ENCODE results near the gene HLX.

HLX gene

DNA sequence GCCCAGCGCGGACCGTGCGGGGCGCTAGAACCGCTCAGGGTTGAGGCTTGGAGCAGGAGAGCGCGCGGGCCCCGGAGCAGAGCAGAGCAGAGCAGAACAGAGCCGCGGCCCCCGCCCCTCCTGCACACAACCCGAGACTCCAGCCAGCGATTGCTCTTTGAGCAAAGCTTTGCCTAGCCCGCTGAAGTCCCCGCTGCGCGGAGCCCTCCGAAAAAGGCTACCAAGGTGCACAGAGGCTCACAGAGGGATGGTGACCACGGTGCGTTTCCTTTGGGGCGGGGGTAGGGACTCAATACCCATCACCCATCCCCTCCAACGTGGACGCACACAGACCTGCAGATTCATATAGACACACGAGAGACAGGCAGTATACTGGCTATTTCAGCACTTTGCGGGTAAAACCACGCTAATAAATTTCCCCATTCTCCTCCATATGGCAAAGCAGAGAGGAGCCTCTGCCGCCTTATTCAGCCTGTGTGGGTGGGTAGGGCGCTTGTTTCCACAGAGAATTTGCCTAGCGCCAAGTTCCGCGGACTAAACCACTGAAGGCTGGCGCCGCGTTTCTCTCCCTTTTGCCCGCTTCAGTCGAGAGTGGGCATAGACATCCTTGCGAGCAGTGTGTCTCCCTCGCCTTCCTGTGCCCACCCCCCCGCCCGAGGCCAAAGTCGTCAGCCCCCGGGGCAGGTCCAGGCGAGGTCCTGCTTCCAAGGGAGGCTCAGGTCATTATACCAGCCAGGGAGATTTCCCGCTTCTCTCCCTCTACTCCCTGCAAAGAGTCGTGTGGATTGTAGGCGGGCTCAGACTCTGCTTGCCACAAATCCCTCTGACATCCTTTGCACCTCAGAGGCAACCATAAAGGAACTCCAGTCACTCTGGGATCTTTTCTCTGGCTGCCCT, 8.5 kb downstream of the HLX start:
- DNase-seq, result no peak
- TF ChIP-seq, protein P1, sequence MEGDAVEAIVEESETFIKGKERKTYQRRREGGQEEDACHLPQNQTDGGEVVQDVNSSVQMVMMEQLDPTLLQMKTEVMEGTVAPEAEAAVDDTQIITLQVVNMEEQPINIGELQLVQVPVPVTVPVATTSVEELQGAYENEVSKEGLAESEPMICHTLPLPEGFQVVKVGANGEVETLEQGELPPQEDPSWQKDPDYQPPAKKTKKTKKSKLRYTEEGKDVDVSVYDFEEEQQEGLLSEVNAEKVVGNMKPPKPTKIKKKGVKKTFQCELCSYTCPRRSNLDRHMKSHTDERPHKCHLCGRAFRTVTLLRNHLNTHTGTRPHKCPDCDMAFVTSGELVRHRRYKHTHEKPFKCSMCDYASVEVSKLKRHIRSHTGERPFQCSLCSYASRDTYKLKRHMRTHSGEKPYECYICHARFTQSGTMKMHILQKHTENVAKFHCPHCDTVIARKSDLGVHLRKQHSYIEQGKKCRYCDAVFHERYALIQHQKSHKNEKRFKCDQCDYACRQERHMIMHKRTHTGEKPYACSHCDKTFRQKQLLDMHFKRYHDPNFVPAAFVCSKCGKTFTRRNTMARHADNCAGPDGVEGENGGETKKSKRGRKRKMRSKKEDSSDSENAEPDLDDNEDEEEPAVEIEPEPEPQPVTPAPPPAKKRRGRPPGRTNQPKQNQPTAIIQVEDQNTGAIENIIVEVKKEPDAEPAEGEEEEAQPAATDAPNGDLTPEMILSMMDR (IDR thresholded peaks at IDR 0.05; ENCODE audit: low read depth, low read length), result no peak
- no peaks in the 10 kb centered on the region for H3K27me3 ChIP-seq (ENCODE audit: insufficient read depth, low read depth, severe bottlenecking)
- H3K36me3 ChIP-seq, result peaks cover 31% of the 10 kb centered on the region
- H3K4me3 ChIP-seq (ENCODE audit: low read depth, low read length), result peak overlapping the region; percentile 33
- no peak overlapping the region for H3K27ac ChIP-seq
- H3K9me3 ChIP-seq (ENCODE audit: severe bottlenecking), result no peaks in the 10 kb centered on the region

DNA sequence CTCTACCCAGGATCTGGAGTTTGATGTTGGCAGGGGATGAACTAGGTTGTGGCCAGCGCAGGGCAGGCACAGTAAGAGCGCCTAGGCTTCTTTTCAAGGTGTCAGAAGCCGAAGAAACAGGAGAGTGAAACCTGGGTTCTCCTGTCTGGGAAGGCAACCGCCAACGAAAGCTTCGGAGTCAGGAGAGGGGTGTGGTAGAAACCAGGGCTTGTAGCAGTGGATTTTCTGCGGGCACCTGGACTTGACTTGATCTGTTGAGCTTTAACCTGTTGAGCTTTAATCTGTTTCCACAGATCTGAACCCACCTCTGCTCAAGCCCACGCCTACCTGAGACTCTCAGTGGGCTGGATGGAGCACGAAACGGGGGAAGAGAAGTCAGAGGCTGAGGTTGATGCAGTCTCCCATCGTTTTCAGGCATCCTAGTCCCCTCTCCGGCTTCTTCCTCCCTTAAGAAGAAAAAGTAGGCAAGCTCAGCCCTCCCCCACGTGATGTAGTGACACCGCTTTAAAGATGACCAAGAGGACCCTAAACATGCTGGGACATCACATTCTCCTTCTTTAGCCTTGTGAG, 9.3 kb downstream of the HLX start:
- DNase-seq, result no peak
- H3K27ac ChIP-seq, result no peak overlapping the region
- H3K36me3 ChIP-seq, result peaks cover 26% of the 10 kb centered on the region
- H3K9me3 ChIP-seq (ENCODE audit: severe bottlenecking), result no peaks in the 10 kb centered on the region
- no peaks in the 10 kb centered on the region for H3K27me3 ChIP-seq (ENCODE audit: insufficient read depth, low read depth, severe bottlenecking)
- H3K4me3 ChIP-seq (ENCODE audit: low read depth, low read length), result no peak overlapping the region
- TF ChIP-seq, protein P1 (IDR thresholded peaks at IDR 0.05; ENCODE audit: low read depth, low read length), result no peak

DNA sequence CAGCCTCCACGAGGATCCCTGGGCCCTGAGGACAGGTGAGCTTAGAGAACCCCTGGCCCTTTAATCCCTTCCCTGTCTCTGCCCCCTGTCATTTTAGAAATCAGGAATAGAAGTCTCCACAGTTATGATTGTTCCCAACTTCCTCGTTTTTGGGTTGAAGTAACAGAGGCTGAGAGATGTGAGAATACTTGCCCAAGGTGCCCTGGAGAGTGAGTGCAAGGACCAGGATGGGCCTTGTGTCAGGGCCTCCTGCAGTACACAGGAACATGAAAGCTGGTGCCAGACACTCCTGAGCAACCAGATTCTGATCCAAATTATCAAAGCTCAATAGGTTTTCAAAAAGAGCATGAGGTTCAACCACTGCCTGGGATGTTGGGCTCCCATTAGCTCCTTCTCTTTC, 10.1 kb downstream of the HLX start:
- no peak overlapping the region for H3K4me3 ChIP-seq (ENCODE audit: low read depth, low read length)
- DNase-seq, result no peak
- TF ChIP-seq, protein P1 (IDR thresholded peaks at IDR 0.05; ENCODE audit: low read depth, low read length), result no peak
- H3K27me3 ChIP-seq (ENCODE audit: insufficient read depth, low read depth, severe bottlenecking), result no peaks in the 10 kb centered on the region
- H3K9me3 ChIP-seq (ENCODE audit: severe bottlenecking), result peaks cover 7% of the 10 kb centered on the region
- H3K36me3 ChIP-seq, result peaks cover 17% of the 10 kb centered on the region
- H3K27ac ChIP-seq, result no peak overlapping the region

DNA sequence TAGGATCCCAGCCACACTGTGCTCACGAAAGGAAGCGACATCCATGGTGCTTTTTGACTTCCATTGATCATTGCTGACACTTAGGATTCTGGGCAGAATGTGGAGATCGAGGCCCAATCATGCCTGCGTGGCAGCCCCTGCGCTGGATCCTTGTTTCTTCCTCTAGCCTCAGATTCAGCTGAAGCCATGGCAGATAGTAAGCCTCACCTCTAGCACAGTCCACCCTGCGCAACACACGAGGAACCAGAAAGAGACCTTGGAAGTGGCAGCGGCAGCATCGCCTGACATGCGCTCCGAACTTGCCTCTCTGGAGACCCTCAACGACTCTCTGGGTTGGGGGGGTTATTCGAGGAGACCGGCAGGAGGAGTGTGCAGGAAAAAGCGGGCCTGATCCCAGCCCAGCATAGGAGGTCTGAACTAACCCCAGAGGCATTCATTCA, 10.6 kb downstream of the HLX start:
- Histone ChIP-seq H3K27me3 (ENCODE audit: insufficient read depth, low read depth, severe bottlenecking) (no peaks in the 10 kb centered on the region), H3K36me3 (peaks cover 12% of the 10 kb centered on the region), H3K27ac (no peak overlapping the region), H3K4me3 (ENCODE audit: low read depth, low read length) (no peak overlapping the region), H3K9me3 (ENCODE audit: severe bottlenecking) (peaks cover 10% of the 10 kb centered on the region)
- no peak for DNase-seq
- TF ChIP-seq, protein P1 (IDR thresholded peaks at IDR 0.05; ENCODE audit: low read depth, low read length), result no peak

DNA sequence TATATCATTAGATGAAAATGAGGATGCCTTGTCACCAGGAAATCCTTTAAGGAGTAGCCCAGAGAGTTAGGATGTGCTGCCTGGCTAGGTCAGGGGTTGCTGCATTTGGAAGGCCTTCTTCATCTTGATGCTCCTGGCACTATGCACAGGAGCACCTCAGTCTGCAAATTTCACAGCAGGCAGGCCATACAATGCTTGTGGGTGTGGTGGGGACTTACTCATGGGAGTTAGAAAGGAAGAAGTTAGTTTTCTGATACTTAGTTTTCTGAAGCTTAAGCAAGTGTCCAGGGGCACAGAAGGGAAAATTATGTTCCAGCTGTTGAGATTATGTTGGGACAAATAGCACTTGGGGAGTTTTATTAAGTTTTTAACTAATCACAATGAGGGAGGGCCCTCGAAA, 11.4 kb downstream of the HLX start:
- H3K9me3 ChIP-seq (ENCODE audit: severe bottlenecking), result peaks cover 13% of the 10 kb centered on the region
- H3K27ac ChIP-seq, result no peak overlapping the region
- no peak for DNase-seq
- no peak overlapping the region for H3K4me3 ChIP-seq (ENCODE audit: low read depth, low read length)
- peaks cover 5% of the 10 kb centered on the region for H3K36me3 ChIP-seq
- no peaks in the 10 kb centered on the region for H3K27me3 ChIP-seq (ENCODE audit: insufficient read depth, low read depth, severe bottlenecking)
- TF ChIP-seq, protein P1 (IDR thresholded peaks at IDR 0.05; ENCODE audit: low read depth, low read length), result no peak

Data from WERI-Rb-1 (cell line).